ENCODE data around the gene ARL4C. TPM values are rescaled to one million over a fixed set of nuclear protein-coding genes. Genes with fewer than 3 reads are reported as not detected.

ARL4C gene
- total RNA-seq, 1 donor: 133 TPM

DNA sequence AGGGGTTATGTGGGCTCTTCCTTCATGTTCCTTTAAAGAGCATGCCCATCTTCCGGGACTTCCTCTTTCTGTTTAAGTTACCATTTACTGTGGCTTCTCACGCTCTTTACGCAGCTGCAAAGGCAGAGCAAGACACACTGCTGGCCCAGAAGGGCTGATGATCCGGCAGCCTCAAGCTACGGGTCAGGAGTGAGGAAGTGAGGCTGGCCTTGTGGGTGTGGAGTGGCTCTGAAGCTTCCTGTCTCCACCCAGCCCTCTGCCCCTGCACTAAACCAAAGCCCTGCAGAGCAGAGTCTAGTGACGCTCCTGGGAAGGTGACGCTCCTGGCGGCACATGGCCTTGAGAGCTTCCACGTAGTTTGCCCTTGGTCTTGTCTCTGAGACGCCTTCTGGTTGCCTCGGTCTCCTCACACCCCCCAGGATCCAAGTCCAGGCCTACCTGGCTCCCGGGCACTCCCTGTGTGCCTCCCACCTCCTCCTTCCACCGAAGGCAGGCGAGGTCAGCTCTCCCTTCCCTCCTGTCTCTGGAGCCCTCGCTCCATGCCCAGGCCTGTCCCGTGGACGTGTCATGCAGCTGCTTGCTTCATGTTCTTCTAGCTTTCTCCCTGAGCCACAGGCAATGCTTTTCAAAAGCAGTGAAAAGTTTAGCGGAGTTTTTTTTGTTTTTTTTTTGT is 50.3 kb downstream of the ARL4C start:
- H2AFZ ChIP-seq (ENCODE audit: low read length): peak overlapping the region; percentile 30
- no peaks in the 10 kb centered on the region for H4K20me1 ChIP-seq (ENCODE audit: insufficient read depth, low read length)
- H3K4me1 ChIP-seq (ENCODE audit: insufficient read depth, low read length): peaks cover 33% of the 10 kb centered on the region
- no peaks in the 10 kb centered on the region for H3K36me3 ChIP-seq (ENCODE audit: insufficient read depth, low read length)
- H3K79me2 ChIP-seq (ENCODE audit: insufficient read depth, low read length): no peaks in the 10 kb centered on the region
- DNase-seq (ENCODE audit: insufficient read length, low spot score, missing footprints): no peak
- TF ChIP-seq, protein P1, sequence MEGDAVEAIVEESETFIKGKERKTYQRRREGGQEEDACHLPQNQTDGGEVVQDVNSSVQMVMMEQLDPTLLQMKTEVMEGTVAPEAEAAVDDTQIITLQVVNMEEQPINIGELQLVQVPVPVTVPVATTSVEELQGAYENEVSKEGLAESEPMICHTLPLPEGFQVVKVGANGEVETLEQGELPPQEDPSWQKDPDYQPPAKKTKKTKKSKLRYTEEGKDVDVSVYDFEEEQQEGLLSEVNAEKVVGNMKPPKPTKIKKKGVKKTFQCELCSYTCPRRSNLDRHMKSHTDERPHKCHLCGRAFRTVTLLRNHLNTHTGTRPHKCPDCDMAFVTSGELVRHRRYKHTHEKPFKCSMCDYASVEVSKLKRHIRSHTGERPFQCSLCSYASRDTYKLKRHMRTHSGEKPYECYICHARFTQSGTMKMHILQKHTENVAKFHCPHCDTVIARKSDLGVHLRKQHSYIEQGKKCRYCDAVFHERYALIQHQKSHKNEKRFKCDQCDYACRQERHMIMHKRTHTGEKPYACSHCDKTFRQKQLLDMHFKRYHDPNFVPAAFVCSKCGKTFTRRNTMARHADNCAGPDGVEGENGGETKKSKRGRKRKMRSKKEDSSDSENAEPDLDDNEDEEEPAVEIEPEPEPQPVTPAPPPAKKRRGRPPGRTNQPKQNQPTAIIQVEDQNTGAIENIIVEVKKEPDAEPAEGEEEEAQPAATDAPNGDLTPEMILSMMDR (IDR thresholded peaks at IDR 0.05; ENCODE audit: extremely low read depth, low read depth, low read length): no peak
- H3K4me2 ChIP-seq (ENCODE audit: insufficient read depth, low read length): no peak overlapping the region
- H3K4me3 ChIP-seq (ENCODE audit: insufficient read depth, low read length): no peak overlapping the region
- no peaks in the 10 kb centered on the region for H3K27me3 ChIP-seq (ENCODE audit: insufficient read depth, low read length)
- no peak overlapping the region for H3K27ac ChIP-seq (ENCODE audit: low read depth, low read length)
- H3K9me3 ChIP-seq (ENCODE audit: low read depth, low read length): no peaks in the 10 kb centered on the region

DNA sequence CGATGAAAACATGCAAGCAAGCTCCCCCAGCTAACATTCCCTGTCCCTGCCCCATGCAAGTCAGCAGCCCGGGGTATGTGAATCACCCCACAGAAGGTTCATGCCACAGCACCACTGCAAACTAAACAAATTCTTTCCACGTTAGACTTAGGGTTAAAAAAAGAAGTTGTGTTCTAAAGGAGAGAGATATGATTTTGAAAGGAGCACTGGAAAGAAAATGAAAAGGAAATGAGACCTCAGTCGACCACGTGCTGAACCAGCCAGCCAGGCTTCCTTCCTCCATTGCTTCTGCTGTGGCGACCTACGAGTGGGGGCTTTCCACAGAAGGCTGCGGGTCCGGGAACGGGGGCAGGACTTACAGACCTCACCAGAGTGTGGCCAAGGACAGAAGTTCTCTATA is 52.0 kb downstream of the ARL4C start:
- Histone ChIP-seq H3K9me3 (ENCODE audit: low read depth, low read length) (no peaks in the 10 kb centered on the region), H4K20me1 (ENCODE audit: insufficient read depth, low read length) (no peaks in the 10 kb centered on the region), H3K27me3 (ENCODE audit: insufficient read depth, low read length) (no peaks in the 10 kb centered on the region), H3K4me1 (ENCODE audit: insufficient read depth, low read length) (peaks cover 27% of the 10 kb centered on the region), H2AFZ (ENCODE audit: low read length) (peak overlapping the region; percentile 89), H3K36me3 (ENCODE audit: insufficient read depth, low read length) (no peaks in the 10 kb centered on the region), H3K27ac (ENCODE audit: low read depth, low read length) (peak overlapping the region; percentile 98), H3K4me2 (ENCODE audit: insufficient read depth, low read length) (peak overlapping the region; percentile 50), H3K4me3 (ENCODE audit: insufficient read depth, low read length) (no peak overlapping the region), H3K79me2 (ENCODE audit: insufficient read depth, low read length) (no peaks in the 10 kb centered on the region)
- TF ChIP-seq, protein P1 (IDR thresholded peaks at IDR 0.05; ENCODE audit: extremely low read depth, low read depth, low read length): no peak
- peak; percentile 97 for DNase-seq (ENCODE audit: insufficient read length, low spot score, missing footprints)

DNA sequence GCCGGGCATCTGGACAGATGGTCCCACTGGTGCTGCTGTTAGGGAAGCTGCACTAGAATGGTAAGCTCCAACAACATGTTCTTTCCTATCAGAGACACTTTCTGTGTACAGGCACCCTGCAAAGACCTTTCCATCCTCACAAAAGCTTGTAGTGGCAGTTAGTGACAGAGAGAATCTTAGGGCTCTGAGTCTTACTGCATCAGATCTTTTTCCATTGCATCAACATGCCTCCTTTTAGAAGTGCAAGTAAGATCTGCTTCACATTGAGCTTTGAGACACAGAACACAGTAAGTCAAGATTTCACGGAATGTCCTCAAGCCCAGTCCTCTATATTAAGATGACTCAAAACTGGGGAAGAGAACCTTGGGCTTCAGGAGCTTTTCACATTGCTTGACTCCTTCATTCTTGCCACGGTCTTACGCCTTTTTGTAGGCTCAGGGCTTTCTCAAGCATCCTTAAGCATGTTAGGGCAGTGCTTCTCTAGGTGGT is 52.6 kb downstream of the ARL4C start:
- TF ChIP-seq, protein P1 (IDR thresholded peaks at IDR 0.05; ENCODE audit: extremely low read depth, low read depth, low read length): no peak
- Histone ChIP-seq H3K9me3 (ENCODE audit: low read depth, low read length) (no peaks in the 10 kb centered on the region), H3K4me2 (ENCODE audit: insufficient read depth, low read length) (peak overlapping the region; percentile 50), H3K27me3 (ENCODE audit: insufficient read depth, low read length) (no peaks in the 10 kb centered on the region), H3K4me1 (ENCODE audit: insufficient read depth, low read length) (peaks cover 23% of the 10 kb centered on the region), H3K4me3 (ENCODE audit: insufficient read depth, low read length) (no peak overlapping the region), H3K79me2 (ENCODE audit: insufficient read depth, low read length) (no peaks in the 10 kb centered on the region), H4K20me1 (ENCODE audit: insufficient read depth, low read length) (no peaks in the 10 kb centered on the region), H3K36me3 (ENCODE audit: insufficient read depth, low read length) (no peaks in the 10 kb centered on the region), H3K27ac (ENCODE audit: low read depth, low read length) (peak overlapping the region; percentile 98), H2AFZ (ENCODE audit: low read length) (peak overlapping the region; percentile 36)
- no peak for DNase-seq (ENCODE audit: insufficient read length, low spot score, missing footprints)
